Keratinocyte (primary cell): ENCODE data around the gene TMEM132E.

Source experiments
- CTCF ChIP-seq, 3 experiments: IDR thresholded peaks in 1 of 3; conservative IDR thresholded peaks in 1 of 3; optimal IDR thresholded peaks in 1 of 3; 2 replicates in 2 of 3; 3 replicates in 1 of 3; pipeline versions ENCODE3 to v1.5.1; 2011; ENCODE audit warnings: low read length in 3 of 3, mild to moderate bottlenecking in 3 of 3, moderate library complexity in 2 of 3, control low read depth in 1 of 3, inconsistent platforms in 1 of 3; ENCODE audit not compliant: insufficient read depth in 2 of 3; ENCODE audit errors: extremely low read depth in 1 of 3
- EZH2 ChIP-seq: IDR thresholded peaks from one replicate; pipeline ENCODE4 v1.6.1; 2012; ENCODE audit warnings: inconsistent platforms, mild to moderate bottlenecking, low read length, moderate library complexity

GRCh38 chr17:34570506-34570905, 8.9 kb upstream of the TMEM132E start:
- TF ChIP-seq CTCF (optimal IDR thresholded peaks at IDR 0.05 in 1 of 3, IDR thresholded peaks at IDR 0.05 in 1 of 3, conservative IDR thresholded peaks at IDR 0.05 in 1 of 3; ENCODE audit: extremely low read depth in 1 of 3, insufficient read depth in 2 of 3, low read length in 3 of 3) (no peak), EZH2 (no peak)
